C4-2B (cell line): ENCODE results near the gene GOLGA1.

Source experiments
- H3K27ac ChIP-seq: fragments of 450-650 bp; 2 replicates; pipeline ENCODE4 v1.5.1; 2017
- CTCF ChIP-seq: fragments of 450-650 bp; conservative IDR thresholded peaks from 2 replicates; pipeline ENCODE4 v1.5.1; 2017; ENCODE audit warnings: mild to moderate bottlenecking
- ZFX ChIP-seq: fragments of 450-650 bp; IDR thresholded peaks from 2 replicates; pipeline ENCODE4 v1.6.1; 2017

Gene GOLGA1

GRCh38 chr9:124861342-124862229, 79.3 kb downstream of the GOLGA1 start, which contains the start of the genes ARPC5L and RPL35:
TSS of gene ARPC5L (plus strand) at chr9:124862130. CDS start at chr9:124869291, 7,161 bp downstream.
TSS of gene RPL35 (minus strand) at chr9:124861957. CDS start at chr9:124861912, 45 bp downstream.
- H3K27ac ChIP-seq: peak within 1 kb of the TSS; percentile 99
- TF ChIP-seq ZFX (peak; percentile 96; the same call in 1 of the 2 replicates), CTCF (peak; percentile 40)

DNA sequence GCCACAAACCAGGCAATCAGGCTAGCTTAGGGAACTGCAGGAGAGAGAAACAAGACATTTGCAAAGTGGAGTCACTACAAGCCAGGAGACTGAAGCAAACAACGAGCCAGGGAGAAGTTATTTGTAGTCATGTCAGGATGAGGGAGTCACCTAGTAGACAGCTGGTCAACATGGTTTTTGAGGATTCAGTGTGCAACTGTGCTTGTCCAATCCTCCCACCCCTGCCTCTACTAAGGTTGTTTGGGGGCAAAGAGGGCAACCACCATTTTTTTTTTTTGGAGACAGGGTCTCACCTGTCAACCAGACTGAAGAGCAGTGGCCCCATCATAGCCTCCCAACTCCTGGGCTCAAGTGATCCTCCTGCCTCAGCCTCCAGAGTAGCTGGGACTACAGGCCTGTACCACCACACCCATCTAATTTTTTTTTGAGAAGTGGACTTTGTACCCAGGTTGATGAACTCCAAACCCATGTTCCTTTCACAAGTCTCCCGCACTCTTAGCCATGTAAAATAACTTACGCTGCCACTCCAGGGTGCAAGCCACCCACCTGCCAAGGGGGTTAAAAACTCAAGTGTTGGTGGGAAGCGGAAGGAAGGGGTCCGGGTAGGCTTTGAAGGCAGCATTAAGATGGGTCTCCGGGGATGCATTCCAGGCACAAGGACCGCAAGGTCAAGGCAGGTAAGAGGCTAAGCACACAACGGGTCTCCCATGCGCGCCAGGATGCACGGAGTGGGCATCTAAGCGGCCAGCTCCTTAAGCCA, 80.1 kb downstream of the GOLGA1 start:
- TF ChIP-seq ZFX (no peak), CTCF (no peak)
- H3K27ac ChIP-seq: peak overlapping the region; percentile 99

DNA sequence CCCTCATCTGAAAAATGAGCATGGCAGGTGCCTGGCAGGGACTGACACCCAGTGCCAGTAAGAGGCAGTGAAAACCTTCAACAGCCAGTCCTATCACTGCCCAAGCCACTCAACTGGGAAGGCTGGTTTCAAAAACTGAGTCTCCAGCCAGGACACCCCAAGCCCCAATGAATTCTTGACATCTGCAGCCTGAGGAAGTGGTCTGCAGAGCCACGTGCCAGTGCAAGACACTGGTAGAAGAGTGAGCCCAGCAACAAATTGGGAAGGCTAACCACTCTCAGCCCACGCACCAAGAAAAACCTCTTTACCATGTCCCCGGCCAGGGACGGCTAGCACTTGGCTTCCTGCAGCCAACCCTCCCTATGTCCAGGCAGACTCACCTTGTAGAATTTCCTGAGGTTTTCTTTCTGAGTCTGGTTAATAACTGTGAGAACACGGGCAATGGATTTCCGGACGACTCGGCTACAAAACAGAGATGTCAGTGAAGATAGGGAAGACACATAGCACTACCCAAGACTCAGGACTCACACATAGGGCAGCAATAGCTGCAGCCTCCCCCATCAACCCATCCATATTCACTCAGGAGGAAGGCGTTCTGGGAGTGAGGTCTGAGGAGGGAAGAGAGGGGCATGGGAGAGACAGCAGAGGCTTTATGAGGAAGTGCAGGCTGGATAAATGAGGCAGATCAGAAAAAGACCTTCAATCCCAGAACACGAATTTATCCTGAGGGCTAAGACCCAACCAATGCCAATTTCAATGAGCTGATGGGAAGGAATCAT, 80.9 kb downstream of the GOLGA1 start:
- H3K27ac ChIP-seq: peak overlapping the region; percentile 99
- TF ChIP-seq CTCF: no peak
- TF ChIP-seq ZFX: no peak

DNA sequence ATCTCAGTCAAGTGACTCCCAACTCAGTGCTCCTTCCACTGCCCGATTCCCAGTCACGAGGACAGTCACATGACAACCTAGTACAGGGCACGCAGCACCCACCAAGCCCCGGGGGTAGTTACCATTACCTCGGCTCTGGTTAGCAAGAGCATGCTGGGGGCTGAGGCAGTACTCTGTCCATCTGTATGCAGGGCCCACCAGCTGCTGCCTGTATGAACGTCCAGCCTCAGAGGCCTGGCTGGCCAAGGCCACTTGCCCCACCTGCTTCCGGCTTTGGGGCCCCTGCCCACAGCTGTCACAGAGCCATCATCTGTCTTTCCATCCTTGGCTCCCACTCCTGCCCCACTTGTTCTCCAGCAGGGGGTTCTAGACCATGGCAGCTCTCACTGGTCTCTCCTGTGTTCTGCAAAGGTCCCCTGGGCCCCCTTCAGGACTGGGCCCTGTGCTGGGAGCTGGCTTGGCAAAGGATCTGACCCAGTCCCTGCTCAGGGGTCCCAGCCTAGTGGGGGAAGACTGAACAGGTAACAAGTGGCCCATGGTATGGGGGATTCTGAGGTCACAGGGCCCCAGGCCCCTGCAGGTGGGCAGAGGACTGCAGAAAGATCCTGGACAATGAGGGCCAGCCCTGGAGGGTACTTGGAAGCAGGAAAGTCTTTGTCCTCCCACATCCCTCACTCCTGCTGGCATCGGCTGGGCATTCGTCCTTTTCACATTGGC, 82.4 kb downstream of the GOLGA1 start:
- TF ChIP-seq CTCF (no peak), ZFX (no peak)
- H3K27ac ChIP-seq: no peak overlapping the region

DNA sequence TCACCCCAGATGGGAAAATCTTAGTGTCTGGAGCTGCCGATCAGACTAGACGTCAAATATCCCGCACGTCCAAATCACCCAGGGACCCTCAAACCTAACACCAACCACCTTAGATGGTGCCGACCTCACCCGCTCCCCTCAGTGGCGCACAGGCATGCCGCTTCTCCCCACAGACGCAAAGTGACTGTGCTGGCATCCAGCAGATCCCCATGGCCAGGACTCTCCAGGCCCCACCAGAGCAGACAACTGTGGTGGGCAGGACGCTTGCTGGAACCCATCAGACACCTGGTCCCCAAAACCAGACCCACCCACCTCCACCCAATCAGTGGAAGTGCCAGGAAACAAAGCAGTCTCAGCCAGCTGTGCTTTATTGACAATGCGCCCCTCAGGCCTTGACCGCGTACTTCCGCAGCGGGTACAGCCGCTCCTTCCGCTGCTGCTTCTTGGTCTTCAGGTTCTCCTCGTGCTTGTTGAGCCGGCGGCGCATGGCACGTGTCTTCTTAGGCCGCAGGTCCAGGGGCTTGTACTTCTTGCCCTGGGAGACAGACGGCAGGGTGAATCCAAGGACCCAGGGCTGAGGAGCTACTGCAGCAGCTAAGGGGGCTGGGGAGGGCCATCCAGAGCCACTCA, 83.2 kb downstream of the GOLGA1 start:
- TF ChIP-seq CTCF (no peak), ZFX (no peak)
- H3K27ac ChIP-seq: no peak overlapping the region

- H3K27ac ChIP-seq: no peak overlapping the region
Measured at GRCh38 chr9:124855944-124856765, 84.7 kb downstream of the GOLGA1 start.

More at GRCh38 chr9:124855944-124856765, 84.7 kb downstream of the GOLGA1 start:
- TF ChIP-seq CTCF (peak; percentile 56), ZFX (no peak)
